Neural cell (in vitro differentiated cells): ENCODE data around the gene EGLN2. TPM values are rescaled to one million over a fixed set of nuclear protein-coding genes. Genes with fewer than 3 reads are reported as not detected.
"Not testable (repeated sequence)": the region's sequence is repeated elsewhere in the genome, so short reads cannot be mapped to it uniquely, and the experiment has no call there.

ENCODE experiments used
- H2AFZ ChIP-seq: fragments of 200-600, 300-800 bp; sonication (generic), shearing (Covaris generic); 2 replicates; pipeline ENCODE4 v1.6.0; 2014; ENCODE audit warnings: low read depth, mild to moderate bottlenecking, antibody characterized with exemption, low read length, moderate library complexity
- H3F3A ChIP-seq: fragments of 200-600 bp; shearing (Covaris generic); 2 replicates; pipeline ENCODE4 v1.6.1; 2016; ENCODE audit warnings: mild to moderate bottlenecking, moderate library complexity, mixed read lengths, antibody characterized with exemption, low read length; ENCODE audit not compliant: insufficient read depth, poor library complexity, severe bottlenecking
- H3K27ac ChIP-seq: fragments of 200-600, 300-800 bp; sonication (generic), shearing (Covaris generic); 2 replicates; pipeline ENCODE4 v1.5.1; 2014; ENCODE audit warnings: mild to moderate bottlenecking, low read length, moderate library complexity
- H3K27me3 ChIP-seq: fragments of 300-800, 200-600 bp; sonication (generic), shearing (Covaris generic); 2 replicates; pipeline ENCODE4 v1.6.0; 2014; ENCODE audit warnings: mild to moderate bottlenecking, low read depth, low read length, moderate library complexity; ENCODE audit not compliant: insufficient read depth
- H3K36me3 ChIP-seq: fragments of 300-800, 200-600 bp; sonication (generic), shearing (Covaris generic); 2 replicates; pipeline ENCODE4 v1.5.1; 2014; ENCODE audit warnings: mild to moderate bottlenecking, antibody characterized with exemption, low read length, moderate library complexity; ENCODE audit not compliant: insufficient read depth
- H3K4me2 ChIP-seq: fragments of 300-800, 200-600 bp; sonication (generic), shearing (Covaris generic); 2 replicates; pipeline ENCODE4 v1.6.0; 2014; ENCODE audit warnings: mild to moderate bottlenecking, low read length
- H3K4me3 ChIP-seq: fragments of 300-800, 200-600 bp; sonication (generic), shearing (Covaris generic); 2 replicates; pipeline ENCODE4 v1.5.1; 2014; ENCODE audit warnings: mild to moderate bottlenecking, low read length, moderate library complexity
- H3K79me2 ChIP-seq: fragments of 200-600 bp; shearing (Covaris generic); replicated peaks from 2 replicates; pipeline ENCODE4 v1.6.0; 2014; ENCODE audit warnings: mild to moderate bottlenecking, low read length, moderate library complexity; ENCODE audit not compliant: insufficient read depth
- H3K9ac ChIP-seq: fragments of 300-800, 200-600 bp; sonication (generic), shearing (Covaris generic); 2 replicates; pipeline ENCODE4 v1.6.1; 2016; ENCODE audit warnings: mild to moderate bottlenecking, low read length, mixed read lengths
- H3K9me2 ChIP-seq: fragments of 200-600 bp; shearing (Covaris generic); 2 replicates; pipeline ENCODE4 v1.6.1; 2016; ENCODE audit warnings: mild to moderate bottlenecking, low read length, mixed read lengths; ENCODE audit not compliant: insufficient read depth
- H3K9me3 ChIP-seq: fragments of 200-600, 300-800 bp; sonication (generic), shearing (Covaris generic); 2 replicates; pipeline ENCODE4 v1.6.1; 2016; ENCODE audit warnings: mild to moderate bottlenecking, mixed run types, low read length, moderate library complexity, mixed read lengths
- H4K20me1 ChIP-seq: fragments of 200-600 bp; shearing (Covaris generic); 2 replicates; pipeline ENCODE4 v1.6.1; 2016; ENCODE audit warnings: mild to moderate bottlenecking, mixed run types; ENCODE audit not compliant: insufficient read depth
- CTCF ChIP-seq: fragments of 450-650 bp; IDR thresholded peaks from 2 replicates; pipeline ENCODE4 v1.5.1; 2014; ENCODE audit warnings: antibody characterized with exemption, mild to moderate bottlenecking, moderate library complexity; ENCODE audit not compliant: poor library complexity, severe bottlenecking
- EP300 ChIP-seq: fragments of 450-650 bp; conservative IDR thresholded peaks from 2 replicates; pipeline ENCODE4 v1.6.1; 2014; ENCODE audit warnings: antibody characterized with exemption, mild to moderate bottlenecking, moderate library complexity; ENCODE audit not compliant: poor library complexity, severe bottlenecking
- EZH2 ChIP-seq: fragments of 200-600, 300-800 bp; shearing (Covaris generic), sonication (generic); IDR thresholded peaks from 2 replicates; pipeline ENCODE4 v1.6.1; 2014; ENCODE audit warnings: antibody characterized with exemption, low read length, borderline replicate concordance, mild to moderate bottlenecking; ENCODE audit not compliant: insufficient read depth, poor library complexity, severe bottlenecking
- MXI1 ChIP-seq: fragments of 450-650 bp; conservative IDR thresholded peaks from 2 replicates; pipeline ENCODE4 v1.6.1; 2014; ENCODE audit warnings: antibody characterized with exemption, mild to moderate bottlenecking; ENCODE audit not compliant: poor library complexity, severe bottlenecking
- POLR2AphosphoS5 ChIP-seq: IDR thresholded peaks from 2 replicates; pipeline ENCODE4 v1.6.1; 2012
- RAD21 ChIP-seq: fragments of 450-650 bp; conservative IDR thresholded peaks from 2 replicates; pipeline ENCODE4 v1.6.1; 2014; ENCODE audit warnings: antibody characterized with exemption, mild to moderate bottlenecking, moderate library complexity
- REST ChIP-seq: IDR thresholded peaks from 2 replicates; pipeline ENCODE4 v1.6.1; 2012; ENCODE audit warnings: borderline replicate concordance
- SMC3 ChIP-seq: fragments of 450-650 bp; conservative IDR thresholded peaks from 2 replicates; pipeline ENCODE4 v1.6.1; 2014; ENCODE audit warnings: antibody characterized with exemption, mild to moderate bottlenecking, moderate library complexity; ENCODE audit not compliant: poor library complexity
- TAF1 ChIP-seq: IDR thresholded peaks from 2 replicates; pipeline ENCODE4 v1.6.1; 2012; ENCODE audit warnings: low read depth
- polyA plus RNA-seq: library from polyadenylated mRNA; depleted of rRNA; stranded (reverse); fragments of >200 nt; gene quantifications from 2 replicates; pipeline ENCODE4 v1.2.3, GENCODE V29; 2014

The EGLN2 gene
- polyA plus RNA-seq, 1 donor from 2014 or later = 112 TPM

GRCh38 chr19:40768869-40769268 lies 30.1 kb upstream of the EGLN2 start:
- Histone ChIP-seq H3K27me3 (no peaks in the 10 kb centered on the region), H3K36me3 (no peaks in the 10 kb centered on the region), H3K4me3 (no peak overlapping the region), H4K20me1 (no peaks in the 10 kb centered on the region), H2AFZ (no peak overlapping the region), H3K79me2 (no peaks in the 10 kb centered on the region), H3F3A (no peaks in the 10 kb centered on the region), H3K9ac (no peak overlapping the region), H3K9me2 (no peaks in the 10 kb centered on the region), H3K4me2 (no peak overlapping the region), H3K27ac (no peak overlapping the region), H3K9me3 (no peaks in the 10 kb centered on the region)
- TF ChIP-seq EP300 = no peak
- TF ChIP-seq POLR2AphosphoS5 = no peak
- no peak for TF ChIP-seq REST
- TF ChIP-seq CTCF = no peak
- no peak for TF ChIP-seq EZH2
- no peak for TF ChIP-seq TAF1

- not testable (repeated sequence) for H3F3A ChIP-seq, H3K4me3 ChIP-seq, H3K9me3 ChIP-seq, H3K27ac ChIP-seq, H3K9ac ChIP-seq, H4K20me1 ChIP-seq, H3K79me2 ChIP-seq, H3K9me2 ChIP-seq, H3K36me3 ChIP-seq, H3K27me3 ChIP-seq, H3K4me2 ChIP-seq, H2AFZ ChIP-seq
Observed at GRCh38 chr19:40771101-40771862, 27.7 kb upstream of the EGLN2 start.

- peak within 1 kb of the TSS; percentile 87 for H3K9ac ChIP-seq
- H3K27ac ChIP-seq = peak within 1 kb of the TSS; percentile 99
- no peak within 1 kb of the TSS for H3K4me3 ChIP-seq
- H3K27me3 ChIP-seq = no peaks in the 10 kb centered on the region
- no peaks in the 10 kb centered on the region for H3K9me3 ChIP-seq
- no peaks in the 10 kb centered on the region for H4K20me1 ChIP-seq
- no peak within 1 kb of the TSS for H3K4me2 ChIP-seq
- H2AFZ ChIP-seq = no peak within 1 kb of the TSS
- H3F3A ChIP-seq = peaks cover 4% of the 10 kb centered on the region
- no peaks in the 10 kb centered on the region for H3K79me2 ChIP-seq
- H3K36me3 ChIP-seq = no peaks in the 10 kb centered on the region
- TF ChIP-seq CTCF = no peak
- no peak for TF ChIP-seq REST
- no peak for TF ChIP-seq EP300
- no peak for TF ChIP-seq EZH2
- TF ChIP-seq RAD21 = no peak
- TF ChIP-seq MXI1 = no peak
- no peak for TF ChIP-seq TAF1
- TF ChIP-seq SMC3 = no peak
- TF ChIP-seq POLR2AphosphoS5 = no peak
- no peaks in the 10 kb centered on the region for H3K9me2 ChIP-seq
Observed at GRCh38 chr19:40774916-40775631, 23.9 kb upstream of the EGLN2 start, which contains the start of gene MIA. Gene MIA, plus strand, starts transcription at chr19:40775521. Its CDS starts 22 bp downstream, at chr19:40775543.
